ENCODE measurements around the gene ELAVL1.
"Not testable (repeated sequence)": the region's sequence is repeated elsewhere in the genome, so short reads cannot be mapped to it uniquely, and the experiment has no call there.

Gene ELAVL1

GRCh38 chr19:7933828-7934725 lies 71.4 kb downstream of the ELAVL1 start:
- no peak for DNase-seq (ENCODE audit: low spot score)

- no peak for DNase-seq (ENCODE audit: low spot score)
These were observed 72.0 kb downstream of the ELAVL1 start for GRCh38 chr19:7933411-7933810.

- no peak for DNase-seq (ENCODE audit: low spot score)
These were observed 72.5 kb downstream of the ELAVL1 start for GRCh38 chr19:7932930-7933300.

- no peak for DNase-seq (ENCODE audit: low spot score)
These were observed 73.0 kb downstream of the ELAVL1 start for GRCh38 chr19:7932276-7932929.

GRCh38 chr19:7931221-7932061 lies 74.0 kb downstream of the ELAVL1 start:
- DNase-seq (ENCODE audit: low spot score): no peak

- no peak for DNase-seq (ENCODE audit: low spot score)
These were observed 74.7 kb downstream of the ELAVL1 start for GRCh38 chr19:7930765-7931164.

- not testable (repeated sequence) for DNase-seq (ENCODE audit: low spot score)
These were observed 75.4 kb downstream of the ELAVL1 start for GRCh38 chr19:7930030-7930429.

GRCh38 chr19:7928741-7929701 lies 76.4 kb downstream of the ELAVL1 start:
- peak; percentile 72 for DNase-seq (ENCODE audit: low spot score)

- no peak for DNase-seq (ENCODE audit: low spot score)
These were observed 77.1 kb downstream of the ELAVL1 start for GRCh38 chr19:7928334-7928706.

GRCh38 chr19:7927605-7928333 lies 77.7 kb downstream of the ELAVL1 start:
- no peak for DNase-seq (ENCODE audit: low spot score)

GRCh38 chr19:7926727-7927604 lies 78.5 kb downstream of the ELAVL1 start:
- no peak for DNase-seq (ENCODE audit: low spot score)

GRCh38 chr19:7926021-7926726 lies 79.3 kb downstream of the ELAVL1 start, which contains the start of gene CTXN1:
Gene CTXN1 (minus strand): TSS chr19:7926135. CDS start chr19:7925538, 597 bp downstream.
- DNase-seq (ENCODE audit: low spot score): peak; percentile 77

- peak; percentile 82 for DNase-seq (ENCODE audit: low spot score)
These were observed 80.1 kb downstream of the ELAVL1 start for GRCh38 chr19:7925171-7925851.

GRCh38 chr19:7924651-7925170 lies 80.7 kb downstream of the ELAVL1 start:
- no peak for DNase-seq (ENCODE audit: low spot score)

GRCh38 chr19:7924241-7924640 lies 81.2 kb downstream of the ELAVL1 start:
- DNase-seq (ENCODE audit: low spot score): no peak

- DNase-seq (ENCODE audit: low spot score): no peak
These were observed 81.9 kb downstream of the ELAVL1 start for GRCh38 chr19:7923295-7924191.

- DNase-seq (ENCODE audit: low spot score): no peak
These were observed 82.6 kb downstream of the ELAVL1 start for GRCh38 chr19:7922836-7923195.

All from AG08395 (cell line).